Ovary (tissue), 9 donors: ENCODE results near the gene FAM53B. TPM values are rescaled to one million over a fixed set of nuclear protein-coding genes. Genes with fewer than 3 reads are reported as not detected.
A peak's percentile ranks its signal among the peaks of the same experiment; 100 is the strongest.

ENCODE experiments used
- DNase-seq, 5 donors: peaks; one replicate each; pipeline ENCODE4 v3.0.0-alpha.2; 2019 to 2020
- H3K27ac ChIP-seq, 2 donors: fragments of 200-600 bp; one replicate each; pipeline versions ENCODE4 v1.5.1 to v1.8.0; 2019 to 2022
- H3K27me3 ChIP-seq: fragments of 200-600 bp; one replicate; pipeline ENCODE4 v1.8.0; 2022
- H3K36me3 ChIP-seq: fragments of 200-600 bp; sonication (generic); one replicate; pipeline ENCODE4 v1.5.1; 2019
- H3K4me1 ChIP-seq: one replicate; pipeline ENCODE4 v1.8.1; 2013; ENCODE audit warnings: mild to moderate bottlenecking, moderate library complexity; ENCODE audit not compliant: insufficient read depth
- H3K4me3 ChIP-seq: fragments of 200-600 bp; sonication (generic); one replicate; pipeline ENCODE4 v1.5.1; 2017
- H3K9me3 ChIP-seq, 2 donors: fragments of 200-600 bp in 1 of 2; sonication (generic) in 1 of 2; one replicate each; pipeline versions ENCODE4 v1.5.1 to v1.8.1; 2013 to 2019; ENCODE audit warnings: mild to moderate bottlenecking in 1 of 2, moderate library complexity in 1 of 2
- CTCF ChIP-seq, 3 donors: fragments of 450-650 bp in 2 of 3; fragments of 200-600 bp in 1 of 3; IDR thresholded peaks; one replicate each; pipeline versions ENCODE4 v1.5.1 to v1.8.0; 2016 to 2022; ENCODE audit warnings: antibody characterized with exemption in 3 of 3, mild to moderate bottlenecking in 1 of 3
- EP300 ChIP-seq: sonication (generic); formaldehyde crosslinking; IDR thresholded peaks from one replicate; pipeline ENCODE4 v1.6.1; 2017; ENCODE audit warnings: antibody characterized with exemption
- POLR2A ChIP-seq: fragments of 450-650 bp; IDR thresholded peaks from one replicate; pipeline ENCODE4 v1.6.1; 2017; ENCODE audit warnings: antibody characterized with exemption, mild to moderate bottlenecking, moderate library complexity
- WGBS, 3 donors: extraction: QIAGEN DNeasy Blood & Tissue Kit in 1 of 3; methylation state at CpG; one replicate each; pipeline versions ENCODE4 v1.1.5 to v1.1.7; 2013 to 2017; 5-methylcytosine and 5-hydroxymethylcytosine counted together
- intact Hi-C, 4 donors: fragments of 100-400 bp; cut with DNase I; formaldehyde crosslinking; loops; one replicate each; pipeline versions ENCODE4 v1.11.0 to v1.15.1; 2022 to 2023
- polyA plus RNA-seq, 2 donors: library from polyadenylated mRNA; stranded (reverse); fragments of 200-250 nt in 1 of 2; fragments of 350-450 nt in 1 of 2; fragmentation: Illumina TruSeq in 1 of 2; extraction: RNeasy Lipid Tissue Mini Kit (QIAGEN cat#74804) in 1 of 2; gene quantifications; one replicate each; pipeline ENCODE4 v1.2.3, GENCODE V29; 2013 to 2014
- total RNA-seq, 7 donors: library from RNA; depleted of rRNA in 2 of 7; stranded (reverse); fragments of >200 nt in 2 of 7; fragmentation: NEBNext Ultra II Directional in 3 of 7; extraction: Animal tissue kit (Norgen Biotek cat#: 25700) in 3 of 7; gene quantifications; one replicate each; pipeline versions ENCODE4 v1.1.0 to v1.2.4, GENCODE V29; 2016 to 2023
- donor health status: DM: no; HTN: no; CAD: no; lungs with moderate emphysema.
- donor health status: DM: no; HTN: no; CAD: no.
- donor health status: Bipolar disorder and iron deficiency.
- donor health status: DM: yes; HTN: yes; CAD: no.
- donor health status: DM: no; HTN: no; CAD: no.
- donor health status: DM: yes; HTN: yes; CAD: no.

The FAM53B gene
- total and polyA plus RNA-seq, 9 donors = 9.7 to 77.6 (median 45.5) TPM

GRCh38 chr10:124650820-124651401, 93.3 kb downstream of the FAM53B start:
- 69 to 83% (median 79%) methylated on average over 13 of the region's 13 CpGs for WGBS, 3 donors
- TF ChIP-seq POLR2A (no peak), CTCF (IDR thresholded peaks at IDR 0.05) (no peak), EP300 (no peak)
- Histone ChIP-seq H3K36me3 (no peaks in the 10 kb centered on the region), H3K4me1 (peaks cover 48% of the 10 kb centered on the region), H3K27ac (peak overlapping the region in 1 of 2 donors; percentile 86), H3K9me3 (no peaks in the 10 kb centered on the region), H3K4me3 (no peak overlapping the region), H3K27me3 (no peaks in the 10 kb centered on the region)
- intact Hi-C loops = no loop called here
- DNase-seq = no peak

- H3K4me1 ChIP-seq = peaks cover 51% of the 10 kb centered on the region
- WGBS, 3 donors = 95 to 97% (median 96%) methylated on average over 12 of the region's 12 CpGs
Observed at GRCh38 chr10:124650263-124650662, 93.9 kb downstream of the FAM53B start.

GRCh38 chr10:124649214-124649613, 95.0 kb downstream of the FAM53B start:
- Histone ChIP-seq H3K36me3 (no peaks in the 10 kb centered on the region), H3K27ac (peak overlapping the region; percentile 22 to 86), H3K4me3 (no peak overlapping the region), H3K4me1 (peaks cover 53% of the 10 kb centered on the region), H3K9me3 (no peaks in the 10 kb centered on the region), H3K27me3 (no peaks in the 10 kb centered on the region)
- peak in 3 of 5 donors; percentile 71 to 79 (median 74) for DNase-seq
- 12 to 18% (median 17%) methylated on average over 5 of the region's 5 CpGs for WGBS, 3 donors
- TF ChIP-seq POLR2A = no peak
- TF ChIP-seq CTCF (IDR thresholded peaks at IDR 0.05) = no peak
- intact Hi-C loops = loop anchor here in 2 of 4 donors (5.0 to 10.0 kb wide), 2 partner anchors 76 to 88 kb away; no protein-coding TSS in a partner anchor

More at GRCh38 chr10:124650263-124650662, 93.9 kb downstream of the FAM53B start:
- no peak for DNase-seq
- no peak overlapping the region for H3K4me3 ChIP-seq
- TF ChIP-seq EP300 (no peak), POLR2A (no peak)
- H3K9me3 ChIP-seq = no peaks in the 10 kb centered on the region
- H3K27me3 ChIP-seq = no peaks in the 10 kb centered on the region
- peak overlapping the region in 1 of 2 donors; percentile 86 for H3K27ac ChIP-seq
- no peaks in the 10 kb centered on the region for H3K36me3 ChIP-seq
- intact Hi-C loops = no loop called here

- DNase-seq = peak; percentile 77 to 85 (median 84)
- no peaks in the 10 kb centered on the region for H3K27me3 ChIP-seq
- H3K9me3 ChIP-seq = no peaks in the 10 kb centered on the region
- H3K4me1 ChIP-seq = peaks cover 52% of the 10 kb centered on the region
- TF ChIP-seq POLR2A (no peak), CTCF (IDR thresholded peaks at IDR 0.05) (no peak), EP300 (no peak)
- H3K36me3 ChIP-seq = no peaks in the 10 kb centered on the region
- intact Hi-C loops = loop anchor here in 2 of 4 donors (5.0 to 10.0 kb wide), 2 partner anchors 76 to 89 kb away; no protein-coding TSS in a partner anchor
- 21 to 45% (median 30%) methylated on average over 9 of the region's 9 CpGs for WGBS, 3 donors
- no peak overlapping the region for H3K4me3 ChIP-seq
- H3K27ac ChIP-seq = peak overlapping the region; percentile 22 to 86
Observed at GRCh38 chr10:124648738-124649137, 95.4 kb downstream of the FAM53B start.

GRCh38 chr10:124648131-124648475, 96.1 kb downstream of the FAM53B start:
- intact Hi-C loops = loop anchor here in 2 of 4 donors (5.0 to 10.0 kb wide), 2 partner anchors 77 to 89 kb away; no protein-coding TSS in a partner anchor
- H3K27ac ChIP-seq = peak overlapping the region; percentile 22 to 86
- H3K4me3 ChIP-seq = no peak overlapping the region
- TF ChIP-seq POLR2A (no peak), CTCF (IDR thresholded peaks at IDR 0.05) (no peak), EP300 (no peak)
- 61 to 76% (median 65%) methylated on average over 6 to 7 of the region's 7 CpGs for WGBS, 3 donors
- no peaks in the 10 kb centered on the region for H3K27me3 ChIP-seq
- no peaks in the 10 kb centered on the region for H3K36me3 ChIP-seq
- H3K9me3 ChIP-seq = no peaks in the 10 kb centered on the region
- H3K4me1 ChIP-seq = peaks cover 46% of the 10 kb centered on the region
- no peak for DNase-seq
